ENCODE results near the gene CBX4. TPM values are rescaled to one million over a fixed set of nuclear protein-coding genes. Genes with fewer than 3 reads are reported as not detected.

Gene CBX4
- total RNA-seq, 1 experiment from 2014 or later: 6.2 TPM

GRCh38 chr17:79829004-79829403 is 10.2 kb downstream of the CBX4 start:
- Histone ChIP-seq H2AK5ac (ENCODE audit: insufficient read length, low read length) (no peak overlapping the region), H3K4me2 (ENCODE audit: insufficient read depth, insufficient read length, low read length) (no peak overlapping the region), H2BK120ac (ENCODE audit: low read depth, low read length, poor library complexity, severe bottlenecking) (no peak overlapping the region), H2BK15ac (ENCODE audit: low read depth, low read length) (no peak overlapping the region), H3K4me1 (ENCODE audit: insufficient read depth, low read length) (peaks cover 2% of the 10 kb centered on the region; the same call in 1 of the 2 replicates), H4K20me1 (ENCODE audit: control insufficient read depth, insufficient read depth, insufficient read length) (no peaks in the 10 kb centered on the region), H3K9me3 (ENCODE audit: control insufficient read depth, low read depth, low read length) (no peaks in the 10 kb centered on the region), H4K5ac (ENCODE audit: insufficient read length, low read depth, low read length) (no peak overlapping the region), H3K18ac (ENCODE audit: insufficient read length, low read depth, low read length) (no peak overlapping the region), H3K23me2 (ENCODE audit: insufficient read length, low read depth, low read length, poor library complexity, severe bottlenecking) (no peaks in the 10 kb centered on the region), H3K4ac (ENCODE audit: low read depth, low read length) (no peak overlapping the region), H3K56ac (ENCODE audit: insufficient read length, low read depth, low read length) (no peak overlapping the region), H4K8ac (replicated peaks; ENCODE audit: insufficient read length, low read depth, low read length) (no peak overlapping the region), H2BK12ac (ENCODE audit: insufficient read length, low read depth, low read length) (no peak overlapping the region), H2BK20ac (ENCODE audit: low read depth, low read length, poor library complexity, severe bottlenecking) (no peak overlapping the region), H3K23ac (ENCODE audit: insufficient read length, low read depth, low read length) (no peak overlapping the region), H3K27me3 (ENCODE audit: insufficient read depth, low read length) (peaks cover 50% of the 10 kb centered on the region), H3T11ph (ENCODE audit: low read length) (no peak overlapping the region), H2BK5ac (ENCODE audit: insufficient read length, low read length) (no peak overlapping the region), H3K9ac (ENCODE audit: extremely low read depth, insufficient read length, low read length) (no peak overlapping the region), H3K79me1 (ENCODE audit: insufficient read depth, low read depth, low read length, poor library complexity, severe bottlenecking) (no peaks in the 10 kb centered on the region), H3K27ac (ENCODE audit: insufficient read length, low read depth, low read length) (no peak overlapping the region), H3K14ac (ENCODE audit: insufficient read depth, low read length) (no peak overlapping the region), H2AFZ (ENCODE audit: low read length) (no peak overlapping the region), H3K79me2 (ENCODE audit: insufficient read depth, low read length) (no peaks in the 10 kb centered on the region), H4K91ac (ENCODE audit: insufficient read length, low read depth, low read length) (no peak overlapping the region)
- WGBS (ENCODE audit: extremely low coverage, insufficient read length, low lambda C conversion rate): no CpG with 5 or more reads among the region's 2 CpGs
- Mint-ChIP-seq H3K36me3 (ENCODE audit: insufficient read depth in 1 of 3, low read depth in 3 of 3) (peaks cover 0 to 5% (median 3%) of the 10 kb centered on the region in 3 experiments; a peak in 4 of 7 replicates), H3K4me1 (peaks cover 18 to 23% of the 10 kb centered on the region in 2 experiments), H3K27ac (no peak overlapping the region), H3K9me3 (peaks cover 7 to 10% of the 10 kb centered on the region in 2 experiments; a peak in 4 of 5 replicates), H3K27me3 (ENCODE audit: low read depth) (peaks cover 99% of the 10 kb centered on the region), H3K4me3 (no peak overlapping the region)
- no peak for TF ChIP-seq CTCF (conservative IDR thresholded peaks at IDR 0.05)
- no peak for DNase-seq

Measured in H9 (cell line).